ENCODE results near the gene SLC38A9. TPM values are rescaled to one million over a fixed set of nuclear protein-coding genes. Genes with fewer than 3 reads are reported as not detected.

SLC38A9 gene
- total and polyA plus RNA-seq, 9 of the 15 experiments (the other 6 are each of a cell fraction or from before 2014, with no cell fraction given) = 14.0 to 34.5 (median 20.7) TPM

DNA sequence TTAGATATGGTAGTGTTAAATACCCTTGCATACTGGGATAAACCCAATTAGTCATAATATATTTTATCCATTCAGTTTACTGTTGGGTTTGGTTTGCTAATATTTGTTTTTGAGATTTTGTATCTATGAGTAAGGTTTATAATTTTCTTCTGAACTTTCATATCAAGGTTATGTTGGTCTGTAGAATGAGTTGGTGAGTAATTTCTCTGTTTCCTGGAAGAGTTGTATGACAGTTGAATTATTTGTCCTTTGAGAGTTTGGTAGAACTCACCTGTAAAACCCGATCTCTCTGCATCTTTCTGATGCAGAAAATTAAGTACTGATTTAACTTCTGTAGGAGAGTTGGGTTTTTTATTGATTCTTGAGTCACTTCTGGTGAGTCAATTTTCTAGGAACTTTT lies 46.1 kb upstream of the SLC38A9 start:
- Histone ChIP-seq H3K9me1 (ENCODE audit: control insufficient read depth, insufficient read depth, low read length) (no peaks in the 10 kb centered on the region), H2AFZ (ENCODE audit: low read depth, low read length) (no peak overlapping the region), H3K4me2 (ENCODE audit: insufficient read depth, low read length) (no peak overlapping the region), H3K27ac (ENCODE audit: extremely low read depth, low read depth, low read length) (no peak overlapping the region), H3K79me2 (ENCODE audit: control insufficient read depth, insufficient read depth, low read length) (no peaks in the 10 kb centered on the region), H4K20me1 (replicated peaks; ENCODE audit: control insufficient read depth, insufficient read depth, low read length) (no peaks in the 10 kb centered on the region), H3K36me3 (ENCODE audit: control insufficient read depth, insufficient read depth, low read length) (no peaks in the 10 kb centered on the region), H3K4me1 (replicated peaks in 1 of 2; ENCODE audit: control insufficient read depth in 2 of 2, insufficient read depth in 2 of 2, low read length in 2 of 2) (no peaks in the 10 kb centered on the region), H3K9me3 (replicated peaks; ENCODE audit: control insufficient read depth, insufficient read depth, low read depth, low read length) (no peaks in the 10 kb centered on the region), H3K4me3 (no peak overlapping the region), H3K27me3 (ENCODE audit: control insufficient read depth in 2 of 2, insufficient read depth in 2 of 2, low read length in 2 of 2) (no peaks in the 10 kb centered on the region; a peak in 1 of 5 replicates), H3K9ac (ENCODE audit: insufficient read depth in 1 of 2, low read depth in 2 of 2, low read length in 2 of 2) (no peak overlapping the region)
- POLR2A ChIA-PET = no interaction called here
- FAIRE-seq (no peak), ATAC-seq (no peak), DNase-seq (ENCODE audit: extremely low read depth in 1 of 4, low spot score in 3 of 4) (no peak)
- 0% methylated on average over 1 of the region's 1 CpG for WGBS (ENCODE audit: insufficient coverage, low coverage, missing lambda C conversion rate)
- intact Hi-C loops (cut with micrococcal nuclease) (no loop called here), in situ Hi-C loops (cut with MboI) (no loop called here)
- BruUV-seq (replicated peaks) = no TSS peak
- TF ChIP-seq TARDBP (IDR thresholded peaks at IDR 0.05) = no peak
- no peak for TF ChIP-seq MEF2D (tag; conservative IDR thresholded peaks at IDR 0.05; ENCODE audit: low read depth)
- no peak for TF ChIP-seq CBX3 (IDR thresholded peaks at IDR 0.05; ENCODE audit: borderline replicate concordance in 1 of 2, low read length in 2 of 2)
- TF ChIP-seq RCOR1 (IDR thresholded peaks at IDR 0.05; ENCODE audit: borderline replicate concordance in 1 of 2, low read depth in 2 of 2, low read length in 2 of 2) = no peak
- TF ChIP-seq ELF1 (tag; IDR thresholded peaks at IDR 0.05) = no peak
- no peak for TF ChIP-seq BHLHE40 (IDR thresholded peaks at IDR 0.05; ENCODE audit: low read length)
- TF ChIP-seq, protein P1, sequence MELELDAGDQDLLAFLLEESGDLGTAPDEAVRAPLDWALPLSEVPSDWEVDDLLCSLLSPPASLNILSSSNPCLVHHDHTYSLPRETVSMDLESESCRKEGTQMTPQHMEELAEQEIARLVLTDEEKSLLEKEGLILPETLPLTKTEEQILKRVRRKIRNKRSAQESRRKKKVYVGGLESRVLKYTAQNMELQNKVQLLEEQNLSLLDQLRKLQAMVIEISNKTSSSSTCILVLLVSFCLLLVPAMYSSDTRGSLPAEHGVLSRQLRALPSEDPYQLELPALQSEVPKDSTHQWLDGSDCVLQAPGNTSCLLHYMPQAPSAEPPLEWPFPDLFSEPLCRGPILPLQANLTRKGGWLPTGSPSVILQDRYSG (tag; conservative IDR thresholded peaks at IDR 0.05; ENCODE audit: low read depth) = no peak
- TF ChIP-seq ZNF133 (CRISPR knock-in tag; IDR thresholded peaks at IDR 0.05) = no peak
- TF ChIP-seq MAFF (IDR thresholded peaks at IDR 0.05; ENCODE audit: low read length) = no peak
- no peak for TF ChIP-seq BACH1 (tag; IDR thresholded peaks at IDR 0.05)
- TF ChIP-seq PYGO2 (tag; IDR thresholded peaks at IDR 0.05) = no peak
- TF ChIP-seq RBM39 (optimal IDR thresholded peaks at IDR 0.05; ENCODE audit: low read depth, low read length) = no peak
- no peak for TF ChIP-seq JUND (IDR thresholded peaks at IDR 0.05; ENCODE audit: borderline replicate concordance, low read depth, low read length)
- no peak for TF ChIP-seq JUND (tag; IDR thresholded peaks at IDR 0.05; ENCODE audit: borderline replicate concordance, low read depth, low read length)
- CTCF ChIA-PET (ENCODE audit: low intra/inter-chr PET ratio) = no interaction called here
